Measurements from ENCODE around the gene FAM111B.
A peak's percentile ranks its signal among the peaks of the same experiment; 100 is the strongest.

The FAM111B gene

GRCh38 chr11:59154610-59155009, 47.6 kb downstream of the FAM111B start:
- no peak for DNase-seq
- H3K36me3 ChIP-seq (ENCODE audit: control insufficient read depth, insufficient read depth, low read length) = peaks cover 3% of the 10 kb centered on the region
- H3K27me3 ChIP-seq (replicated peaks; ENCODE audit: control insufficient read depth, insufficient read depth, low read length, poor library complexity, severe bottlenecking) = no peaks in the 10 kb centered on the region
- no peak overlapping the region for H3K4me3 ChIP-seq (ENCODE audit: insufficient read depth, low read depth, low read length, poor library complexity, severe bottlenecking)
- no peaks in the 10 kb centered on the region for H3K9me3 ChIP-seq (ENCODE audit: control insufficient read depth, low read length)
- no peak overlapping the region for H3K27ac ChIP-seq (ENCODE audit: insufficient read depth, low read length, poor library complexity, severe bottlenecking)
- peaks cover 7% of the 10 kb centered on the region for H3K4me1 ChIP-seq (ENCODE audit: control insufficient read depth, insufficient read depth, low read length, poor library complexity, severe bottlenecking)

DNA sequence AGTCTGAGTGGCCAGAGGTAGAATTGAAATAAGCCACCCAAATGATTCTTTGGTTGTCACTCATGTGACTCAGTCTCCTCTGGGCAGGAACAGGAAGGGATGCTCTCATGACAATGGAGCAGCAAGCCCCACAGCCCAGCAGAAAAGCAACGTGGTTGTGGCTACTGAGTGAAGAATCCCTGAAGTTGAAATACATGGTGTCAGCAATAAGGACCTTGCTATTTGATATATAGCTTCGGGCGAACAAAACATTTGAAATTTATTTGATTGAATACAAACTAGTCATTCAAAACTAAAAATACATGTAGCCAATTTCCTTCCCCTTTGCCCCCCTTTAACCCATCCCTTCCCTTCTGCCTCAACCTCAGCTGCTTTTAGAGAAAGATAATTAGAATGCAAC, 50.4 kb downstream of the FAM111B start:
- H3K4me3 ChIP-seq (ENCODE audit: insufficient read depth, low read depth, low read length, poor library complexity, severe bottlenecking) = no peak overlapping the region
- no peaks in the 10 kb centered on the region for H3K36me3 ChIP-seq (ENCODE audit: control insufficient read depth, insufficient read depth, low read length)
- H3K4me1 ChIP-seq (ENCODE audit: control insufficient read depth, insufficient read depth, low read length, poor library complexity, severe bottlenecking) = no peaks in the 10 kb centered on the region
- no peak for DNase-seq
- H3K27me3 ChIP-seq (replicated peaks; ENCODE audit: control insufficient read depth, insufficient read depth, low read length, poor library complexity, severe bottlenecking) = peaks cover 6% of the 10 kb centered on the region
- no peaks in the 10 kb centered on the region for H3K9me3 ChIP-seq (ENCODE audit: control insufficient read depth, low read length)
- no peak overlapping the region for H3K27ac ChIP-seq (ENCODE audit: insufficient read depth, low read length, poor library complexity, severe bottlenecking)

GRCh38 chr11:59158206-59159068, 51.4 kb downstream of the FAM111B start:
- peak; percentile 27 to 51 (median 28) for DNase-seq
- no peaks in the 10 kb centered on the region for H3K4me1 ChIP-seq (ENCODE audit: control insufficient read depth, insufficient read depth, low read length, poor library complexity, severe bottlenecking)
- no peak overlapping the region for H3K4me3 ChIP-seq (ENCODE audit: insufficient read depth, low read depth, low read length, poor library complexity, severe bottlenecking)
- H3K36me3 ChIP-seq (ENCODE audit: control insufficient read depth, insufficient read depth, low read length) = no peaks in the 10 kb centered on the region
- no peak overlapping the region for H3K27ac ChIP-seq (ENCODE audit: insufficient read depth, low read length, poor library complexity, severe bottlenecking)
- H3K27me3 ChIP-seq (replicated peaks; ENCODE audit: control insufficient read depth, insufficient read depth, low read length, poor library complexity, severe bottlenecking) = peaks cover 7% of the 10 kb centered on the region
- no peaks in the 10 kb centered on the region for H3K9me3 ChIP-seq (ENCODE audit: control insufficient read depth, low read length)

GRCh38 chr11:59164028-59164427, 57.0 kb downstream of the FAM111B start:
- Histone ChIP-seq H3K27ac (ENCODE audit: insufficient read depth, low read length, poor library complexity, severe bottlenecking) (no peak overlapping the region), H3K4me3 (ENCODE audit: insufficient read depth, low read depth, low read length, poor library complexity, severe bottlenecking) (no peak overlapping the region)
- DNase-seq = no peak

DNA sequence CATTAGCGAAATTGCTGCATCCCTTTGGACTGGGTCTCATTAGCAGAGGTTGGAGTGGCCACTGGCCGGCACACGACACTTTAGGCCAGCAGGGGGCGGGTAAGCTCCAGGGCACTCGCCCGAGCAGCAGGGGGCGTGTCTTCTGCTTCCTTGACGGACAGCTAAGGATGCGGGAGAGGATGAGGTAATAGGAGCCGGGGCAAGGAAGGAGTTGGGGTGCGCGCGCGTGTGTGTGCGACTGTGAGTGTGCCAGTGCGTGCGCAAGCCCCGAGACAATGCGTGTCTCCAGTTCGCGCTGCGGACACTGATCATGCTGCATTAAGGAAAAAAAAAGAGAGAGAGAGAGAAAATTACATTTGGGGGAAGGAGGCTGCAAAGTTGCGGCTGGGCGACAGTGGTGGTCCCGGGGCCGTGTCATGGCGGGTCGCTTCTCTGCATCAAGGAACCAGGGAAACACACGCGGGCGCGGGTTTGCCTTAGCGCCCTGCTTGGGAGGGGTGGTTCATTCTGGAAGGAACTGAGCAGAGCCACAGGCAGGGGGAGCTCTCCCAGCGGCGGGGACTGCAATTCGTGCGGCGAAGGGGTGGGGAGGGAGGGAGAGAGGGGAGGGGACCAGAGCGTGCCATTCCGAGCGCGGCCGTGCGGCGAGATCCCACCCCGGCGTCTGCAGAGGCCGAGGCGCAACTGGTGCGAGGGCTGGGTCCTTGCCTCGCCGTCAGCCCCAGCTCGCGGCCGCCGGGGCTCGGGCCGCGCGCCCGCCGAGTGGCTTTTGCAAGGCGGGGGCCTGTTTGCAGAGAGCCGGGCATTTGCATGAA, 64.7 kb downstream of the FAM111B start, which contains the start of gene DTX4:
Gene DTX4, plus strand, starts transcription at position 625 of the 815 bp plus-strand sequence. CDS start 464 bp downstream, outside the sequence.
- Histone ChIP-seq H3K9me3 (ENCODE audit: control insufficient read depth, low read length) (no peaks in the 10 kb centered on the region), H3K36me3 (ENCODE audit: control insufficient read depth, insufficient read depth, low read length) (no peaks in the 10 kb centered on the region), H3K27ac (ENCODE audit: insufficient read depth, low read length, poor library complexity, severe bottlenecking) (peak within 1 kb of the TSS; percentile 65), H3K27me3 (replicated peaks; ENCODE audit: control insufficient read depth, insufficient read depth, low read length, poor library complexity, severe bottlenecking) (no peaks in the 10 kb centered on the region), H3K4me3 (ENCODE audit: insufficient read depth, low read depth, low read length, poor library complexity, severe bottlenecking) (peak within 1 kb of the TSS; percentile 77), H3K4me1 (ENCODE audit: control insufficient read depth, insufficient read depth, low read length, poor library complexity, severe bottlenecking) (peaks cover 11% of the 10 kb centered on the region)
- DNase-seq = peak; percentile 75 to 86 (median 75)

More at GRCh38 chr11:59164028-59164427, 57.0 kb downstream of the FAM111B start:
- Histone ChIP-seq H3K9me3 (ENCODE audit: control insufficient read depth, low read length) (no peaks in the 10 kb centered on the region), H3K36me3 (ENCODE audit: control insufficient read depth, insufficient read depth, low read length) (no peaks in the 10 kb centered on the region), H3K27me3 (replicated peaks; ENCODE audit: control insufficient read depth, insufficient read depth, low read length, poor library complexity, severe bottlenecking) (peaks cover 9% of the 10 kb centered on the region), H3K4me1 (ENCODE audit: control insufficient read depth, insufficient read depth, low read length, poor library complexity, severe bottlenecking) (no peaks in the 10 kb centered on the region)

GRCh38 chr11:59172345-59173079, 65.5 kb downstream of the FAM111B start:
- H3K27ac ChIP-seq (ENCODE audit: insufficient read depth, low read length, poor library complexity, severe bottlenecking) = peak overlapping the region; percentile 65
- peak in 1 of 3 donors; percentile 2 for DNase-seq
- peaks cover 11% of the 10 kb centered on the region for H3K4me1 ChIP-seq (ENCODE audit: control insufficient read depth, insufficient read depth, low read length, poor library complexity, severe bottlenecking)
- no peaks in the 10 kb centered on the region for H3K9me3 ChIP-seq (ENCODE audit: control insufficient read depth, low read length)
- no peaks in the 10 kb centered on the region for H3K27me3 ChIP-seq (replicated peaks; ENCODE audit: control insufficient read depth, insufficient read depth, low read length, poor library complexity, severe bottlenecking)
- H3K36me3 ChIP-seq (ENCODE audit: control insufficient read depth, insufficient read depth, low read length) = no peaks in the 10 kb centered on the region
- H3K4me3 ChIP-seq (ENCODE audit: insufficient read depth, low read depth, low read length, poor library complexity, severe bottlenecking) = peak overlapping the region; percentile 77

DNA sequence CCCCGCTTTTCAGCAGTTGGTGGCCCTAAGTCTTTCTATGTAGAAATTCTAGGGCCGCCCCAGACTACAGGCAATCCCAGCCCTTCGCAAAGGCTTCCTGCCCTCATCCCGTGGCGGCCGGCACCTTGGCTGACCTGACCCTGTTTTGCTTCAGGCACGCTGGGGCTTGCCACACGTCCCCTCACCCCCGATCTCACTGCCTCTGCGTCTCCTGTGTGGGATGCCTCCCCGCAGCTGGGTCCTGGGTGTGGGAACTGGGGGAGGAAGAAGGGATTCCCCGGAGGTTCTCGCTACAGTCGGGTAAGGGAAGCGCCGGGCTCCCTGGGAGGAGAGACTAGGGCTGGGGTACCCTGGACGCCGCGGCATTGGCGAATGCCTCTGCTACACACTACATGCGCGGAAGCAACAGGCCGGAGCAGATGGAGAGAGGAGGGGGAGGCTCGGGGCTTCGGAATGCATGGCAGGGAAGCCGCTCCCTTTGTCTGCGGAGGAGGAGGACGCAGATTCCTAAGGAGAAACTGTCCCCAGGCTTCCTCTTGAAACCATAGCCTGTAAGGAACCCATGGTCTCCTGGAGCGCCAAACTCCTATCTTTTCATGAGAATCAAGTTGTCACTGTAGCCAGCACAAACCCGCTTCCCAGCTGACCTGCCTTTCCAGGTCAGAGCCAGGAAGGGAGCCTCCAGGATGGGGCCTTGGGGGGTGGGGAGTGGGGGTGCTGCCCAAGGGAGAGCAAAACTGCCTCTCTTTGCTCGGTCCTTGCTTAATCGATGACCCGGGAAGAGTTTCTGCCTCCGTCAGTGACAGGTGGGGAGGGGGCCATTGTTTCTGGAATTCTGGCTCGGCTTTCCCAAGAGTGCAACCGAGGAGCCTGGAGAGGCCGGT, 66.3 kb downstream of the FAM111B start:
- Histone ChIP-seq H3K4me1 (ENCODE audit: control insufficient read depth, insufficient read depth, low read length, poor library complexity, severe bottlenecking) (peaks cover 11% of the 10 kb centered on the region), H3K36me3 (ENCODE audit: control insufficient read depth, insufficient read depth, low read length) (no peaks in the 10 kb centered on the region), H3K4me3 (ENCODE audit: insufficient read depth, low read depth, low read length, poor library complexity, severe bottlenecking) (peak overlapping the region; percentile 63), H3K9me3 (ENCODE audit: control insufficient read depth, low read length) (no peaks in the 10 kb centered on the region), H3K27me3 (replicated peaks; ENCODE audit: control insufficient read depth, insufficient read depth, low read length, poor library complexity, severe bottlenecking) (no peaks in the 10 kb centered on the region), H3K27ac (ENCODE audit: insufficient read depth, low read length, poor library complexity, severe bottlenecking) (no peak overlapping the region)
- no peak for DNase-seq

DNA sequence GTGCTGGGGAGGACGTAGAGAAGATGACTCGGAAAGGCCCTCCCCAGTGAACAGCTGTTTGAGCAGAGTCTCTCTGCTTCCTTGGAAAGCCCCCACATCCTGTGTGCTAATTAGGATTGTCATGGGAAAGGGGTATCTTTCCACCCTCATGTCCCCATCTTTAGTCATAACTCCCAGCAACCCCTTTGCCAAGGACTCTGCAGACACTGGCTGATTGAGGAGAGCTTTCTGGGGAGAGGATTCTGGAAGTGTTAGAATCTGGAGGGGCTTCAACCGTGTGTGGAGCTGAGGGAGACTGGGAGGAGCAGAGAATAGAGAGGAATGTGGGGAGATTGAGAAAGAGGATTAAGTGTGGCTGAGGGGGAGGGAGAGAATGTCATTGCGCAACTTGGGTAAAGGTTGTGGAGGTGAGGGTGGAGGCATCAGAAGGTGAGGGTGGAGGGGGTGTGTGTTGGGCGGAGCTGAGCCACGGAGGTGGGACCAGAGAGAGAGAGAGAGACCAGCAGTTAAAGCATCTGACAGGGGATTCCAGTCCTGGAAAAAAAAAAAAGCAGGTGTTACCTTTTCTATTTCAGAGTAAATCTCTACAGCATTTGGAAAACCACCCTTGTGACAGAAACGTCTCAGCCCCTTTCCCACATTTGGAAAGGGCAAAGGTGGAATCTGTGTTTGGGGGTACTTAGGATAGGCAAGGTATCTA, 67.1 kb downstream of the FAM111B start:
- Histone ChIP-seq H3K27ac (ENCODE audit: insufficient read depth, low read length, poor library complexity, severe bottlenecking) (no peak overlapping the region), H3K27me3 (replicated peaks; ENCODE audit: control insufficient read depth, insufficient read depth, low read length, poor library complexity, severe bottlenecking) (no peaks in the 10 kb centered on the region), H3K4me3 (ENCODE audit: insufficient read depth, low read depth, low read length, poor library complexity, severe bottlenecking) (no peak overlapping the region), H3K9me3 (ENCODE audit: control insufficient read depth, low read length) (no peaks in the 10 kb centered on the region), H3K36me3 (ENCODE audit: control insufficient read depth, insufficient read depth, low read length) (no peaks in the 10 kb centered on the region), H3K4me1 (ENCODE audit: control insufficient read depth, insufficient read depth, low read length, poor library complexity, severe bottlenecking) (peaks cover 11% of the 10 kb centered on the region)
- no peak for DNase-seq
